IMR-90 (cell line): Measurements from ENCODE around the gene CAMK2N1.

Source experiments
- CEBPB ChIP-seq: IDR thresholded peaks from 2 replicates; pipeline ENCODE4 v1.6.1; 2012; ENCODE audit warnings: low read depth, low read length, improper control_type of control experiment
- CHD1 ChIP-seq: IDR thresholded peaks from 2 replicates; pipeline ENCODE4 v1.6.1; 2012; ENCODE audit warnings: low read depth, low read length, improper control_type of control experiment
- FOS ChIP-seq: fragments of 150-350 bp; IDR thresholded peaks from 2 replicates; pipeline ENCODE4 v1.6.1; 2016; ENCODE audit warnings: low read depth, low read length
- MAFK ChIP-seq: IDR thresholded peaks from 2 replicates; pipeline ENCODE4 v1.6.1; 2012; ENCODE audit warnings: low read depth, low read length, improper control_type of control experiment
- MAZ ChIP-seq: IDR thresholded peaks from 2 replicates; pipeline ENCODE4 v1.6.1; 2012; ENCODE audit warnings: low read depth, mild to moderate bottlenecking, low read length, improper control_type of control experiment, moderate library complexity, borderline replicate concordance
- MXI1 ChIP-seq: IDR thresholded peaks from 2 replicates; pipeline ENCODE4 v1.6.1; 2012; ENCODE audit warnings: low read depth, mild to moderate bottlenecking, low read length, moderate library complexity, borderline replicate concordance
- POLR2A ChIP-seq: IDR thresholded peaks from 2 replicates; pipeline ENCODE4 v1.6.1; 2012; ENCODE audit warnings: mild to moderate bottlenecking, low read depth, low read length
- RAD21 ChIP-seq: IDR thresholded peaks from 2 replicates; pipeline ENCODE4 v1.6.1; 2012; ENCODE audit warnings: low read length, improper control_type of control experiment
- RCOR1 ChIP-seq: IDR thresholded peaks from 2 replicates; pipeline ENCODE4 v1.6.1; 2012; ENCODE audit warnings: mild to moderate bottlenecking, low read length, improper control_type of control experiment; ENCODE audit not compliant: insufficient replicate concordance
- RFX5 ChIP-seq: IDR thresholded peaks from 2 replicates; pipeline ENCODE4 v1.8.0; 2012; ENCODE audit warnings: low read depth, mild to moderate bottlenecking, low read length, moderate library complexity
- SMC3 ChIP-seq: fragments of 150-350 bp; IDR thresholded peaks from 2 replicates; pipeline ENCODE4 v1.6.1; 2016; ENCODE audit warnings: low read depth, mild to moderate bottlenecking, antibody characterized with exemption, low read length, moderate library complexity
- TF ChIP-seq, protein P1 (sequence below): conservative IDR thresholded peaks from 2 replicates; pipeline ENCODE4 v1.5.1; 2012; ENCODE audit warnings: mild to moderate bottlenecking, low read depth, low read length, improper control_type of control experiment
- TF ChIP-seq, protein P2 (sequence below): fragments of 150-350 bp; IDR thresholded peaks from 2 replicates; pipeline ENCODE4 v1.6.1; 2016; ENCODE audit warnings: low read depth, mild to moderate bottlenecking, low read length, moderate library complexity, borderline replicate concordance
- TF ChIP-seq, protein P3 (sequence below): fragments of 150-350 bp; IDR thresholded peaks from 2 replicates; pipeline ENCODE4 v1.6.1; 2017; ENCODE audit warnings: mild to moderate bottlenecking, antibody characterized with exemption, low read length, low read depth

DNA sequence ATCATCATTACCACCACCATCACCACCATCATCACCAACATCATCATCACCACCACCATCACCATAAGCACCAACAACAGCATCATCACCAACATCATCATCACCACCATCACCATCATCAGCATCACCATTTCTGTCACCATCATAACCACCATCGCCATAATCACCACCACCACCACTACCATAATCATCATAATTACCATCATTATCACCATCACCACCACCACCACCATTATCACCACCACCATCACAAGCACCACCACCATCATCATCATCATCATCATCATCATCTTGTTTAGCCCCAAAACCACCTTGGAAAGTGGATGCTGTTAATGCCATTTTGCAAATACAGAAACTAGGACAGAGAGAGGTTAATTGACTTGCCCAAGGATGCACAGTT lies 22.5 kb downstream of the CAMK2N1 start:
- TF ChIP-seq, protein P1, sequence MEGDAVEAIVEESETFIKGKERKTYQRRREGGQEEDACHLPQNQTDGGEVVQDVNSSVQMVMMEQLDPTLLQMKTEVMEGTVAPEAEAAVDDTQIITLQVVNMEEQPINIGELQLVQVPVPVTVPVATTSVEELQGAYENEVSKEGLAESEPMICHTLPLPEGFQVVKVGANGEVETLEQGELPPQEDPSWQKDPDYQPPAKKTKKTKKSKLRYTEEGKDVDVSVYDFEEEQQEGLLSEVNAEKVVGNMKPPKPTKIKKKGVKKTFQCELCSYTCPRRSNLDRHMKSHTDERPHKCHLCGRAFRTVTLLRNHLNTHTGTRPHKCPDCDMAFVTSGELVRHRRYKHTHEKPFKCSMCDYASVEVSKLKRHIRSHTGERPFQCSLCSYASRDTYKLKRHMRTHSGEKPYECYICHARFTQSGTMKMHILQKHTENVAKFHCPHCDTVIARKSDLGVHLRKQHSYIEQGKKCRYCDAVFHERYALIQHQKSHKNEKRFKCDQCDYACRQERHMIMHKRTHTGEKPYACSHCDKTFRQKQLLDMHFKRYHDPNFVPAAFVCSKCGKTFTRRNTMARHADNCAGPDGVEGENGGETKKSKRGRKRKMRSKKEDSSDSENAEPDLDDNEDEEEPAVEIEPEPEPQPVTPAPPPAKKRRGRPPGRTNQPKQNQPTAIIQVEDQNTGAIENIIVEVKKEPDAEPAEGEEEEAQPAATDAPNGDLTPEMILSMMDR, result no peak
- TF ChIP-seq POLR2A (no peak), CEBPB (no peak), SMC3 (no peak), FOS (no peak), RCOR1 (no peak), MAFK (no peak), RAD21 (no peak), CHD1 (no peak), MAZ (no peak), RFX5 (no peak), MXI1 (no peak)
- TF ChIP-seq, protein P2, sequence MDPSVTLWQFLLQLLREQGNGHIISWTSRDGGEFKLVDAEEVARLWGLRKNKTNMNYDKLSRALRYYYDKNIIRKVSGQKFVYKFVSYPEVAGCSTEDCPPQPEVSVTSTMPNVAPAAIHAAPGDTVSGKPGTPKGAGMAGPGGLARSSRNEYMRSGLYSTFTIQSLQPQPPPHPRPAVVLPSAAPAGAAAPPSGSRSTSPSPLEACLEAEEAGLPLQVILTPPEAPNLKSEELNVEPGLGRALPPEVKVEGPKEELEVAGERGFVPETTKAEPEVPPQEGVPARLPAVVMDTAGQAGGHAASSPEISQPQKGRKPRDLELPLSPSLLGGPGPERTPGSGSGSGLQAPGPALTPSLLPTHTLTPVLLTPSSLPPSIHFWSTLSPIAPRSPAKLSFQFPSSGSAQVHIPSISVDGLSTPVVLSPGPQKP, result no peak
- TF ChIP-seq, protein P3, sequence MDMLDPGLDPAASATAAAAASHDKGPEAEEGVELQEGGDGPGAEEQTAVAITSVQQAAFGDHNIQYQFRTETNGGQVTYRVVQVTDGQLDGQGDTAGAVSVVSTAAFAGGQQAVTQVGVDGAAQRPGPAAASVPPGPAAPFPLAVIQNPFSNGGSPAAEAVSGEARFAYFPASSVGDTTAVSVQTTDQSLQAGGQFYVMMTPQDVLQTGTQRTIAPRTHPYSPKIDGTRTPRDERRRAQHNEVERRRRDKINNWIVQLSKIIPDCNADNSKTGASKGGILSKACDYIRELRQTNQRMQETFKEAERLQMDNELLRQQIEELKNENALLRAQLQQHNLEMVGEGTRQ, result no peak
